NCI-H1930 (cell line): Measurements from ENCODE around the gene ANKLE1.

Source experiments
- DNase-seq, 2 experiments: peaks; one replicate each; lab custom pipeline; 2025; lab: John Stamatoyannopoulos, UW

The ANKLE1 gene

GRCh38 chr19:17281391-17282304, at the start of gene ANKLE1:
TSS of gene ANKLE1 (plus strand) at chr19:17281901. CDS start at chr19:17281921, 20 bp downstream.
- peak; percentile 15 to 19 for DNase-seq

GRCh38 chr19:17232258-17232657, 49.4 kb upstream of the ANKLE1 start:
- DNase-seq = no peak

GRCh38 chr19:17234911-17235299, 46.8 kb upstream of the ANKLE1 start:
- peak; percentile 15 for DNase-seq

- DNase-seq = peak; percentile 25 to 68
Observed at GRCh38 chr19:17235300-17235970, 46.3 kb upstream of the ANKLE1 start.

- DNase-seq = no peak
Observed at GRCh38 chr19:17235971-17236777, 45.5 kb upstream of the ANKLE1 start.

GRCh38 chr19:17236811-17237543, 44.7 kb upstream of the ANKLE1 start:
- DNase-seq = no peak

GRCh38 chr19:17237747-17238706, 43.7 kb upstream of the ANKLE1 start:
- DNase-seq = no peak

GRCh38 chr19:17240062-17240752, 41.5 kb upstream of the ANKLE1 start:
- no peak for DNase-seq

- DNase-seq = no peak
Observed at GRCh38 chr19:17240826-17241399, 40.8 kb upstream of the ANKLE1 start.

- no peak for DNase-seq
Observed at GRCh38 chr19:17242431-17243208, 39.1 kb upstream of the ANKLE1 start.

- no peak for DNase-seq
Observed at GRCh38 chr19:17243211-17243829, 38.4 kb upstream of the ANKLE1 start.

GRCh38 chr19:17243830-17244617, 37.7 kb upstream of the ANKLE1 start:
- DNase-seq = no peak

GRCh38 chr19:17244618-17245534, 36.8 kb upstream of the ANKLE1 start:
- DNase-seq = no peak

GRCh38 chr19:17245535-17245984, 36.1 kb upstream of the ANKLE1 start, which contains the start of gene NR2F6:
TSS of gene NR2F6 (minus strand) at chr19:17245919. CDS start at chr19:17245220, 699 bp downstream.
- no peak for DNase-seq

- DNase-seq = no peak
Observed at GRCh38 chr19:17246681-17247425, 34.8 kb upstream of the ANKLE1 start.
